Naive thymus-derived CD4-positive, alpha-beta T cell (primary cell): ENCODE results near the gene CHKB. TPM values are rescaled to one million over a fixed set of nuclear protein-coding genes. Genes with fewer than 3 reads are reported as not detected.
"Not testable (repeated sequence)": the region's sequence is repeated elsewhere in the genome, so short reads cannot be mapped to it uniquely, and the experiment has no call there.

Experiments used
- ATAC-seq: fragments of 150-1000 bp; cut with Tn5 transposase; 2 replicates; pipeline ENCODE4 v1.10.0; 2021; ENCODE audit warnings: mild to moderate bottlenecking, moderate library complexity
- CTCF ChIA-PET: fragments of 350-600 bp; sonication (Branson Sonifier 250); formaldehyde crosslinking; loops from one replicate; lab custom pipeline; 2021; ENCODE audit warnings: antibody characterized with exemption; lab: Charles Lee
- POLR2A ChIA-PET: fragments of 350-600 bp; sonication (Branson Sonifier 250); formaldehyde crosslinking; loops from one replicate; lab custom pipeline; 2021; ENCODE audit warnings: antibody characterized with exemption, inconsistent platforms; lab: Charles Lee
- DNase-seq, 9 donors: peaks; one replicate each; pipeline versions ENCODE4 v3.0.0 to v3.0.0-alpha.2; 2020 to 2022; ENCODE audit warnings: mixed read lengths in 1 of 9
- H3K27ac ChIP-seq: one replicate; pipeline ENCODE4 v1.7.0; 2013; ENCODE audit warnings: mild to moderate bottlenecking, low read depth, low read length, moderate library complexity
- H3K27me3 ChIP-seq, 2 donors: one replicate each; pipeline ENCODE4 v1.7.0; 2013; ENCODE audit warnings: low read length in 2 of 2, mild to moderate bottlenecking in 2 of 2, moderate library complexity in 2 of 2; ENCODE audit not compliant: control insufficient read depth in 2 of 2, insufficient read depth in 2 of 2
- H3K36me3 ChIP-seq, 3 experiments: 1 replicate in 2 of 3; 2 replicates in 1 of 3; pipeline ENCODE4 v1.7.0; 2013; ENCODE audit warnings: low read length in 3 of 3, mild to moderate bottlenecking in 3 of 3, moderate library complexity in 1 of 3; ENCODE audit not compliant: insufficient read depth in 3 of 3, control insufficient read depth in 2 of 3
- H3K4me1 ChIP-seq, 2 donors: one replicate each; pipeline ENCODE4 v1.7.0; 2013; ENCODE audit warnings: low read length in 2 of 2, mild to moderate bottlenecking in 2 of 2, moderate library complexity in 1 of 2; ENCODE audit not compliant: control insufficient read depth in 2 of 2, insufficient read depth in 2 of 2
- H3K4me3 ChIP-seq: 2 replicates; pipeline ENCODE4 v1.7.0; 2013; ENCODE audit warnings: mild to moderate bottlenecking, low read length
- H3K9me3 ChIP-seq, 3 experiments: 1 replicate in 2 of 3; 2 replicates in 1 of 3; pipeline ENCODE4 v1.7.0; 2013; ENCODE audit warnings: low read length in 3 of 3; ENCODE audit not compliant: control insufficient read depth in 2 of 3
- H3K27ac Mint-ChIP-seq, 9 donors: one replicate each; pipeline ENCODE4 v1.8.0; 2020 to 2022; ENCODE audit warnings: mixed read lengths in 9 of 9, mild to moderate bottlenecking in 8 of 9, moderate library complexity in 5 of 9, inconsistent platforms in 2 of 9
- H3K27me3 Mint-ChIP-seq, 5 donors: one replicate each; pipeline ENCODE4 v1.8.0; 2021 to 2022; ENCODE audit warnings: mixed read lengths in 5 of 5, mild to moderate bottlenecking in 1 of 5
- H3K36me3 Mint-ChIP-seq, 5 donors: one replicate each; pipeline ENCODE4 v1.8.0; 2020 to 2022; ENCODE audit warnings: mixed read lengths in 5 of 5, mild to moderate bottlenecking in 3 of 5, inconsistent platforms in 1 of 5
- H3K4me1 Mint-ChIP-seq, 7 donors: one replicate each; pipeline ENCODE4 v1.8.0; 2020 to 2022; ENCODE audit warnings: mixed read lengths in 7 of 7, mild to moderate bottlenecking in 3 of 7, inconsistent platforms in 1 of 7
- H3K4me3 Mint-ChIP-seq, 10 donors: one replicate each; pipeline ENCODE4 v1.8.0; 2020 to 2022; ENCODE audit warnings: mild to moderate bottlenecking in 10 of 10, mixed read lengths in 10 of 10, moderate library complexity in 6 of 10, inconsistent platforms in 2 of 10
- H3K9me3 Mint-ChIP-seq, 11 donors: one replicate each; pipeline ENCODE4 v1.8.0; 2020 to 2022; ENCODE audit warnings: mixed read lengths in 11 of 11, mild to moderate bottlenecking in 4 of 11, inconsistent platforms in 1 of 11, moderate library complexity in 1 of 11
- intact Hi-C, 2 donors: fragments of 100-400 bp; cut with micrococcal nuclease; formaldehyde crosslinking; loops; one replicate each; pipeline ENCODE4 v1.15.1; 2023
- polyA plus RNA-seq, 2 donors: library from polyadenylated mRNA; unstranded; fragments of 300-500 nt; fragmentation: Illumina TruSeq; gene quantifications; one replicate each; pipeline ENCODE4 v1.2.3, GENCODE V29; 2021
- total RNA-seq, 6 experiments: library from RNA in 5 of 6; stranded (reverse) in 5 of 6; gene quantifications; 1 replicate in 5 of 6; 2 replicates in 1 of 6; pipeline ENCODE4 v1.2.3 and lab custom pipeline; 2021 to 2026

CHKB gene
- total and polyA plus RNA-seq, 7 experiments from 2014 or later: 24.2 to 214 (median 158) TPM

- POLR2A ChIA-PET: no interaction called here
- Histone ChIP-seq H3K36me3 (no peaks in the 10 kb centered on the region), H3K27me3 (no peaks in the 10 kb centered on the region)
Observed at GRCh38 chr22:50609599-50609998, 26.9 kb upstream of the CHKB start.

GRCh38 chr22:50608996-50609395, 26.3 kb upstream of the CHKB start:
- H3K27ac Mint-ChIP-seq: no peak overlapping the region
- no peaks in the 10 kb centered on the region for H3K9me3 Mint-ChIP-seq
- Histone ChIP-seq H3K4me1 (no peaks in the 10 kb centered on the region), H3K4me3 (no peak overlapping the region), H3K27ac (no peak overlapping the region), H3K36me3 (no peaks in the 10 kb centered on the region), H3K27me3 (no peaks in the 10 kb centered on the region), H3K9me3 (no peaks in the 10 kb centered on the region)
- peak overlapping the region in 1 of 10 donors; percentile 43 for H3K4me3 Mint-ChIP-seq
- POLR2A ChIA-PET: no interaction called here
- no peak for DNase-seq
- H3K4me1 Mint-ChIP-seq: peaks cover 0 to 10% (median 3%) of the 10 kb centered on the region in 7 donors
- CTCF ChIA-PET: no interaction called here
- peaks cover 16 to 43% (median 27%) of the 10 kb centered on the region in 5 donors for H3K27me3 Mint-ChIP-seq
- no peaks in the 10 kb centered on the region for H3K36me3 Mint-ChIP-seq
- intact Hi-C loops: no loop called here
- no peak for ATAC-seq

More at GRCh38 chr22:50609599-50609998, 26.9 kb upstream of the CHKB start:
- Mint-ChIP-seq H3K4me3 (no peak overlapping the region), H3K27me3 (peaks cover 16 to 46% (median 27%) of the 10 kb centered on the region in 5 donors), H3K4me1 (peaks cover 0 to 10% (median 3%) of the 10 kb centered on the region in 7 donors), H3K27ac (no peak overlapping the region), H3K36me3 (no peaks in the 10 kb centered on the region), H3K9me3 (peaks cover 0 to 1% (median 0%) of the 10 kb centered on the region in 11 donors)
- no peak for DNase-seq
- Histone ChIP-seq H3K4me3 (no peak overlapping the region), H3K9me3 (no peaks in the 10 kb centered on the region), H3K4me1 (no peaks in the 10 kb centered on the region), H3K27ac (no peak overlapping the region)
- intact Hi-C loops: no loop called here
- CTCF ChIA-PET: no interaction called here
- no peak for ATAC-seq

GRCh38 chr22:50608058-50608840, 25.6 kb upstream of the CHKB start:
- peaks cover 16 to 40% (median 27%) of the 10 kb centered on the region in 5 donors for H3K27me3 Mint-ChIP-seq
- ATAC-seq, intact Hi-C loops, DNase-seq, H3K4me3 ChIP-seq, H3K27ac ChIP-seq, POLR2A ChIA-PET, H3K27ac Mint-ChIP-seq, H3K9me3 ChIP-seq, H3K36me3 ChIP-seq, H3K27me3 ChIP-seq, H3K9me3 Mint-ChIP-seq, H3K4me1 ChIP-seq, H3K4me1 Mint-ChIP-seq, H3K36me3 Mint-ChIP-seq: not testable (repeated sequence)
- CTCF ChIA-PET: interaction anchor here (0.5 kb wide), 1 partner anchor 192 kb away, joined by 4 read pairs; no protein-coding TSS in a partner anchor
- peak overlapping the region in 1 of 10 donors; percentile 43 for H3K4me3 Mint-ChIP-seq

GRCh38 chr22:50607659-50608020, 25.0 kb upstream of the CHKB start:
- Histone ChIP-seq H3K36me3 (no peaks in the 10 kb centered on the region), H3K27ac (no peak overlapping the region), H3K9me3 (no peaks in the 10 kb centered on the region), H3K4me1 (no peaks in the 10 kb centered on the region), H3K27me3 (peaks cover 0 to 3% of the 10 kb centered on the region in 2 donors), H3K4me3 (no peak overlapping the region)
- Mint-ChIP-seq H3K9me3 (no peaks in the 10 kb centered on the region), H3K4me1 (peaks cover 0 to 7% (median 2%) of the 10 kb centered on the region in 7 donors), H3K27me3 (peaks cover 21 to 46% (median 33%) of the 10 kb centered on the region in 5 donors), H3K27ac (no peak overlapping the region), H3K36me3 (no peaks in the 10 kb centered on the region), H3K4me3 (no peak overlapping the region)
- CTCF ChIA-PET: no interaction called here
- POLR2A ChIA-PET: no interaction called here
- DNase-seq: no peak
- ATAC-seq: no peak
- intact Hi-C loops: no loop called here

- peaks cover 0 to 3% of the 10 kb centered on the region in 2 donors for H3K27me3 ChIP-seq
- no peaks in the 10 kb centered on the region for H3K4me1 ChIP-seq
- peaks cover 0 to 3% (median 0%) of the 10 kb centered on the region in 5 donors for H3K36me3 Mint-ChIP-seq
- H3K4me1 Mint-ChIP-seq: peaks cover 3 to 9% (median 5%) of the 10 kb centered on the region in 7 donors
- CTCF ChIA-PET: no interaction called here
- intact Hi-C loops: no loop called here
- no peak overlapping the region for H3K27ac ChIP-seq
- no peaks in the 10 kb centered on the region for H3K9me3 ChIP-seq
- no peak overlapping the region for H3K27ac Mint-ChIP-seq
- H3K9me3 Mint-ChIP-seq: peaks cover 0 to 2% (median 0%) of the 10 kb centered on the region in 11 donors
- POLR2A ChIA-PET: interaction anchor here (0.6 kb wide), 1 partner anchor 80 kb away, joined by 4 read pairs; no protein-coding TSS in a partner anchor
- DNase-seq (no peak), ATAC-seq (no peak)
- H3K27me3 Mint-ChIP-seq: peaks cover 27 to 51% (median 38%) of the 10 kb centered on the region in 5 donors
- no peak overlapping the region for H3K4me3 ChIP-seq
- H3K4me3 Mint-ChIP-seq: no peak overlapping the region
- H3K36me3 ChIP-seq: no peaks in the 10 kb centered on the region
Observed at GRCh38 chr22:50606946-50607658, 24.5 kb upstream of the CHKB start.

GRCh38 chr22:50606165-50606945, 23.7 kb upstream of the CHKB start:
- POLR2A ChIA-PET: interaction anchor here (0.6 kb wide), 1 partner anchor 79 kb away, joined by 4 read pairs; no protein-coding TSS in a partner anchor
- peaks cover 33 to 59% (median 46%) of the 10 kb centered on the region in 5 donors for H3K27me3 Mint-ChIP-seq

More at GRCh38 chr22:50606165-50606945, 23.7 kb upstream of the CHKB start:
- no peak overlapping the region for H3K27ac ChIP-seq
- CTCF ChIA-PET: no interaction called here
- no peaks in the 10 kb centered on the region for H3K9me3 ChIP-seq
- Mint-ChIP-seq H3K36me3 (peaks cover 0 to 9% (median 0%) of the 10 kb centered on the region in 5 donors), H3K4me3 (no peak overlapping the region), H3K9me3 (peaks cover 0 to 2% (median 0%) of the 10 kb centered on the region in 11 donors), H3K27ac (no peak overlapping the region), H3K4me1 (peaks cover 4 to 15% (median 11%) of the 10 kb centered on the region in 7 donors)
- DNase-seq (no peak), ATAC-seq (no peak)
- H3K4me1 ChIP-seq: no peaks in the 10 kb centered on the region
- no peaks in the 10 kb centered on the region for H3K36me3 ChIP-seq
- intact Hi-C loops: no loop called here
- H3K27me3 ChIP-seq: peaks cover 0 to 3% of the 10 kb centered on the region in 2 donors
- no peak overlapping the region for H3K4me3 ChIP-seq
